NB4 (cell line): ENCODE data around the gene QRSL1.
"Not testable (repeated sequence)": the region's sequence is repeated elsewhere in the genome, so short reads cannot be mapped to it uniquely, and the experiment has no call there.

Source experiments
- CTCF ChIP-seq: IDR thresholded peaks from one replicate; pipeline ENCODE4 v1.5.1; 2012; ENCODE audit warnings: low read depth, low read length
- MAX ChIP-seq: IDR thresholded peaks from 2 replicates; pipeline ENCODE4 v1.6.1; 2011; ENCODE audit warnings: low read depth, low read length
- MYC ChIP-seq: IDR thresholded peaks from 2 replicates; pipeline ENCODE4 v1.6.1; 2011; ENCODE audit warnings: low read depth, low read length
- POLR2A ChIP-seq: IDR thresholded peaks from 2 replicates; pipeline ENCODE4 v1.6.1; 2011; ENCODE audit warnings: mild to moderate bottlenecking; ENCODE audit not compliant: insufficient read length; ENCODE audit errors: extremely low read depth

DNA sequence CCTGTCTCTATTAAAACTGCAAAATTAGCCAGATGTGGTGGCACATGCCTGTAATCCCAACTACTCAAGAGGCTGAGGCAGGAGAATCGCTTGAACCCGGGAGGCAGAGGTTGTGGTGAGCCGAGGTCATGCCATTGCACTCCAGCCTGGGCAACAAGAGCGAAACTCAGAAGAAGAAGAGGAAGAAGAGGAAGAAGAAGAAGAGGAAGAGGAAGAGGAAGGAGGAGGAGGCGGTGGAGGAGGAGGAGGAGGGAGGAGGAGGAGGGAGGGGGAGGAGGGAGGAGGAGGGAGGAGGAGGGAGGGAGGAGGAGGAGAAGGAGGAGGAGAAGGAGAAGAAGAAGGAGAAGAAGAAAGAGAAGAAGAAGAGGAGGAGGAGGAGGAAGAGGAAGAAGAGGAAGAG is 40.4 kb upstream of the QRSL1 start:
- TF ChIP-seq POLR2A, CTCF, MYC, MAX: not testable (repeated sequence)
